SU-DHL-6 (cell line): ENCODE results near the gene PLPPR2.
A peak's percentile ranks its signal among the peaks of the same experiment; 100 is the strongest.

Experiments
- H2AFZ ChIP-seq: fragments of 200-600 bp; sonication (generic); 2 replicates; pipeline ENCODE4 v1.6.1; 2014; ENCODE audit warnings: low read depth, mild to moderate bottlenecking, moderate library complexity, mixed read lengths, antibody characterized with exemption, low read length; ENCODE audit not compliant: severe bottlenecking
- H3F3A ChIP-seq: fragments of 200-600 bp; shearing (Covaris generic); 2 replicates; pipeline ENCODE4 v1.6.0; 2016; ENCODE audit warnings: antibody characterized with exemption, mild to moderate bottlenecking; ENCODE audit not compliant: insufficient read depth
- H3K27ac ChIP-seq: fragments of 200-600 bp; sonication (generic); 2 replicates; pipeline ENCODE4 v1.5.1; 2016; ENCODE audit warnings: low read depth, mild to moderate bottlenecking, low read length, moderate library complexity, mixed read lengths
- H3K27me3 ChIP-seq: fragments of 200-600 bp; sonication (generic), shearing (Covaris generic); 2 replicates; pipeline ENCODE4 v1.6.0; 2014; ENCODE audit warnings: mild to moderate bottlenecking, low read length
- H3K36me3 ChIP-seq: fragments of 200-600 bp; sonication (generic); 2 replicates; pipeline ENCODE4 v1.6.1; 2014; ENCODE audit warnings: mild to moderate bottlenecking, low read length, mixed read lengths
- H3K4me2 ChIP-seq: fragments of 300-600, 200-600 bp; shearing (Covaris generic), sonication (generic); 2 replicates; pipeline ENCODE4 v1.6.0; 2014; ENCODE audit warnings: low read length, low read depth, mild to moderate bottlenecking; ENCODE audit not compliant: poor library complexity, severe bottlenecking
- H3K4me3 ChIP-seq: fragments of 200-600 bp; sonication (generic); 2 replicates; pipeline ENCODE4 v1.5.1; 2014; ENCODE audit warnings: antibody characterized with exemption, low read length, mild to moderate bottlenecking, mixed read lengths; ENCODE audit not compliant: insufficient read depth, poor library complexity, severe bottlenecking
- H3K79me2 ChIP-seq: fragments of 200-600 bp; sonication (generic); 2 replicates; pipeline ENCODE4 v1.6.1; 2014; ENCODE audit warnings: mild to moderate bottlenecking, low read length, moderate library complexity; ENCODE audit not compliant: insufficient read depth
- H3K9ac ChIP-seq: fragments of 200-600 bp; sonication (generic); 2 replicates; pipeline ENCODE4 v1.7.0; 2014; ENCODE audit warnings: mild to moderate bottlenecking, low read length
- H3K9me2 ChIP-seq: fragments of 200-600 bp; sonication (generic); replicated peaks from 2 replicates; pipeline ENCODE4 v1.6.1; 2014; ENCODE audit warnings: low read length; ENCODE audit not compliant: insufficient read depth
- H3K9me3 ChIP-seq: fragments of 200-600 bp; sonication (generic); 2 replicates; pipeline ENCODE4 v1.6.1; 2014; ENCODE audit warnings: low read length, mixed read lengths; ENCODE audit not compliant: insufficient read depth
- H4K20me1 ChIP-seq: fragments of 200-600 bp; sonication (generic); 2 replicates; pipeline ENCODE4 v1.6.1; 2014; ENCODE audit warnings: low read depth, mild to moderate bottlenecking, antibody characterized with exemption, low read length, moderate library complexity, mixed read lengths
- EZH2phosphoT487 ChIP-seq: fragments of 200-600 bp; sonication (generic), shearing (Covaris generic); conservative IDR thresholded peaks from 2 replicates; pipeline ENCODE4 v1.6.1; 2018; ENCODE audit warnings: mild to moderate bottlenecking, antibody characterized with exemption, low read length, moderate library complexity, mixed read lengths
- TF ChIP-seq, protein P1 (sequence below): fragments of 200-600 bp; sonication (generic); IDR thresholded peaks from one replicate; pipeline ENCODE4 v1.5.1; 2017; ENCODE audit warnings: antibody characterized with exemption, mild to moderate bottlenecking, low read length, moderate library complexity; ENCODE audit not compliant: insufficient read depth, poor library complexity, severe bottlenecking

PLPPR2 gene

DNA sequence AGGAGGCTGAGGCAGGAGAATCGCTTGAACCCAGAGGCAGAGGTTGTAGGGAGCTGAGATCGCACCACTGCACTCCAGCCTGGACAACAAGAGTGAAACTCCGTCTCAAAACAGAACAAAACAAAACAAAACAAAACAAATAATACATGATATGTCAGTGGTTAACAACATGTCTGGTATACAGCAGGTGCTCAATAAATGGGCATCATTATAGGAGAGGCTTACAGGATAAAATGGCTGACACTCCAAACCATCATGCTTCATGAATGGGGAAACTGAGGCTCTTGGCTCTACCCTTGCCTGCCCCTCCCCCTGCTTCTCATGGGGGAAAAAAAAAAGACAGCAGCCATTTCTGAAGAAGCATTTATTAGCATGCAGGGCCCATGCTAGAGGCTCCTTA is 12.8 kb upstream of the PLPPR2 start:
- Histone ChIP-seq H3K79me2 (no peaks in the 10 kb centered on the region), H3K4me3 (no peak overlapping the region), H3K4me2 (no peak overlapping the region), H3K27me3 (no peaks in the 10 kb centered on the region), H3K9me2 (no peaks in the 10 kb centered on the region), H3K9me3 (no peaks in the 10 kb centered on the region), H2AFZ (no peak overlapping the region), H3K9ac (no peak overlapping the region), H3K36me3 (no peaks in the 10 kb centered on the region), H4K20me1 (no peaks in the 10 kb centered on the region), H3F3A (peaks cover 5% of the 10 kb centered on the region; the same call in 1 of the 2 replicates), H3K27ac (no peak overlapping the region)
- TF ChIP-seq, protein P1, sequence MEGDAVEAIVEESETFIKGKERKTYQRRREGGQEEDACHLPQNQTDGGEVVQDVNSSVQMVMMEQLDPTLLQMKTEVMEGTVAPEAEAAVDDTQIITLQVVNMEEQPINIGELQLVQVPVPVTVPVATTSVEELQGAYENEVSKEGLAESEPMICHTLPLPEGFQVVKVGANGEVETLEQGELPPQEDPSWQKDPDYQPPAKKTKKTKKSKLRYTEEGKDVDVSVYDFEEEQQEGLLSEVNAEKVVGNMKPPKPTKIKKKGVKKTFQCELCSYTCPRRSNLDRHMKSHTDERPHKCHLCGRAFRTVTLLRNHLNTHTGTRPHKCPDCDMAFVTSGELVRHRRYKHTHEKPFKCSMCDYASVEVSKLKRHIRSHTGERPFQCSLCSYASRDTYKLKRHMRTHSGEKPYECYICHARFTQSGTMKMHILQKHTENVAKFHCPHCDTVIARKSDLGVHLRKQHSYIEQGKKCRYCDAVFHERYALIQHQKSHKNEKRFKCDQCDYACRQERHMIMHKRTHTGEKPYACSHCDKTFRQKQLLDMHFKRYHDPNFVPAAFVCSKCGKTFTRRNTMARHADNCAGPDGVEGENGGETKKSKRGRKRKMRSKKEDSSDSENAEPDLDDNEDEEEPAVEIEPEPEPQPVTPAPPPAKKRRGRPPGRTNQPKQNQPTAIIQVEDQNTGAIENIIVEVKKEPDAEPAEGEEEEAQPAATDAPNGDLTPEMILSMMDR: no peak
- TF ChIP-seq EZH2phosphoT487: no peak

DNA sequence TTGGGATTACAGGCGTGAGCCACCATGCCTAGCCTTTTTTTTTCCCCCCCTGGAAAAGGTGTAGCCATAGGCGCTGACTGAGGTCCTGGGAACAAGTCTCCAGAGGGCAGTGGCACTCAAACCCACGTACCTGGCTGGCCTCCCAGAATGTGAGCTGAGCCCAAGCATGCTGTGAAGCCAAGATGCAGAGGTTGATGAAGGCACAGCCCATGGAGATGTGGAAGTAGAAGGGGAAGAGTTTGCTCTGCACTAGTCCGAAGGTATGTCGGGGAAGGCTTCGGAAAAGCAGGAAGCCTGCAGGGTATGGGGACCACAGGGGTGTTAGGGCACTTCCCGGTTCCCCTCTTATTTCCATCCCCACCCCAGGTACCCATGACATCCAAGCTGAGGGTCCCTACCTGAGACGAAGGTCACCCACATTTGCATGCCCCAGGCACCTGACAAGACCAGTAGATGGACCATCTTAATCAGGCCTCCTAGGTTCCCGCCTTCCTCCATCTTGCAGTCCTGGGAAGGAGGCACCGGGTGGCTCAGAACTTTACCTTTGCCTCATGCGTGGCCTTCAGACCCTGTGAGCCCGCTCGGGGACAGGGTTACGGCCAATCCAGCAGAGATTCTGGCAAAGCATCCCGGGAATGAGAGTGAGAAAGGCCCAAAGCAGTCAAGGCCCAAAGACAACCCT is 10.0 kb upstream of the PLPPR2 start:
- H3K27ac ChIP-seq: no peak overlapping the region
- no peaks in the 10 kb centered on the region for H3K9me2 ChIP-seq

DNA sequence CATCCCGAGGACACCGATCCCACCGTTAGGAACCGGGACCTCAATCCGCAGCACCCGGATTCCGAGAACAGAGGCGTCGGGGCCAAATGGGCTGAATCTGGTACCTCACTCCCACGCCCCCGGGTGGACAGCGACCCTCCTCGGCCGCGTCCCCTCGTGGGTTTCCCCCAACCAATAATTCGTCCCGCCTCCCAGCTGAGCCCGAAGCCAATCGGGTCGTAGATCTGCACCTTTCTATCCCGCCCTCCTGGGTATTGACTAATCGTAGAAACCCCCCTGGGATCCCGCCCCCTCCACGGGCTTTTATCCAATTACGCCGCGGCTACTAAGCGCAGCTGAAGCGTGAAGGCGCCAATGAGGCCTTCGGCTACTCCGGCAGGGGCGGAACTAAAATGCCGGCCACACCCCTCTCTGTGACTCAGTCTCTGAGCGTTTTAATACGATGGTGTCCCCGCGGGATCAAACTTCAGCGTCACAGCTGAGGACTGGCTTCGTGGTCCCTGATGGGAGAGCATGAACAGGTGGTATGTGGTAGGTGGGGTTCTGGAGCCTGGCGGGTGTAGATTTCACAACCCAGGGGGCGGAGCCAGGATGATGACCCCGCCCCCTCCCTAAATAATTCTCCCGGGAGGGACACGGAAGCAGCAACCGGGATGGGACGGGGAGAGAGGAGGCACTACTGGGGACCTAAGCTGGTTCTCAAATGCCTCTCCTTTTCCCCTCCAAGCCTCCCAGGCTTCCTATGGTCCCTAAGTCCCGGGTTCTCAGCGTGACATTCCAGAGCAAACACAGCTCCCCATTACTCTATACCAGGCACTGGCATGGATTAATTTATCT is 8.9 kb upstream of the PLPPR2 start, which contains the start of the genes CCDC159 and TMEM205:
CCDC159 (plus strand) TSS at position 416 of the 837 bp plus-strand sequence; CDS start at position 504, 88 bp downstream.
TMEM205 (minus strand) TSS at position 165 of the 837 bp plus-strand sequence. CDS start 649 bp downstream, outside the sequence.
- peak within 1 kb of the TSS; percentile 86 for H2AFZ ChIP-seq
- no peaks in the 10 kb centered on the region for H3K36me3 ChIP-seq
- peak within 1 kb of the TSS; percentile 82 for H3K9ac ChIP-seq
- H3K79me2 ChIP-seq: no peaks in the 10 kb centered on the region
- H3K27me3 ChIP-seq: no peaks in the 10 kb centered on the region
- H3F3A ChIP-seq: peaks cover 5% of the 10 kb centered on the region; the same call in 1 of the 2 replicates
- no peak for TF ChIP-seq EZH2phosphoT487
- TF ChIP-seq, protein P1: no peak
- H3K9me2 ChIP-seq: no peaks in the 10 kb centered on the region
- peak within 1 kb of the TSS; percentile 88 for H3K4me2 ChIP-seq
- H3K27ac ChIP-seq: peak within 1 kb of the TSS; percentile 40
- no peaks in the 10 kb centered on the region for H4K20me1 ChIP-seq
- H3K4me3 ChIP-seq: peak within 1 kb of the TSS; percentile 96
- no peaks in the 10 kb centered on the region; the same call in 1 of the 2 replicates for H3K9me3 ChIP-seq

More for the DNA sequence above, 10.0 kb upstream of the PLPPR2 start:
- Histone ChIP-seq H3K36me3 (no peaks in the 10 kb centered on the region), H3K4me2 (peak overlapping the region; percentile 70), H4K20me1 (no peaks in the 10 kb centered on the region), H3K27me3 (no peaks in the 10 kb centered on the region), H3F3A (peaks cover 5% of the 10 kb centered on the region; the same call in 1 of the 2 replicates), H2AFZ (no peak overlapping the region), H3K4me3 (peak overlapping the region; percentile 96), H3K9me3 (no peaks in the 10 kb centered on the region; the same call in 1 of the 2 replicates), H3K79me2 (no peaks in the 10 kb centered on the region), H3K9ac (peak overlapping the region; percentile 82)
- TF ChIP-seq, protein P1: no peak
- TF ChIP-seq EZH2phosphoT487: no peak
